ENCODE results near the gene SURF4. TPM values are rescaled to one million over a fixed set of nuclear protein-coding genes. Genes with fewer than 3 reads are reported as not detected.

Gene SURF4
- total and polyA plus RNA-seq, 4 donors = 142 to 386 (median 217) TPM

- H3K27ac ChIP-seq (ENCODE audit: low read depth in 1 of 2, low read length in 2 of 2) = peak overlapping the region; percentile 81 to 85
Measured at GRCh38 chr9:133348718-133349573, 26.9 kb downstream of the SURF4 start.

GRCh38 chr9:133347985-133348717 is 27.7 kb downstream of the SURF4 start, which contains the start of the genes MED22 and RPL7A:
TSS of gene MED22 (minus strand) at chr9:133348131. CDS start at chr9:133346662, 1,469 bp downstream.
TSS of gene RPL7A (plus strand) at chr9:133348218. CDS start at chr9:133348244, 26 bp downstream.
- H3K4me1 ChIP-seq (ENCODE audit: control insufficient read depth in 4 of 4, insufficient read depth in 4 of 4, low read length in 3 of 4) = peaks cover 4 to 25% (median 13%) of the 10 kb centered on the region in 4 donors
- H3K27ac ChIP-seq (ENCODE audit: low read depth in 1 of 2, low read length in 2 of 2) = peak within 1 kb of the TSS; percentile 81 to 85
- under 1% methylated on average over 64 of the region's 64 CpGs for WGBS
- peak; percentile 86 for TF ChIP-seq REST (IDR thresholded peaks at IDR 0.05)
- TF ChIP-seq GABPA (IDR thresholded peaks at IDR 0.05 in 1 of 2, conservative IDR thresholded peaks at IDR 0.05 in 1 of 2) = peak in 1 of 2 donors; percentile 88
- no peak for TF ChIP-seq EGR1 (IDR thresholded peaks at IDR 0.05; ENCODE audit: low read depth in 2 of 2)
- TF ChIP-seq RAD21 (IDR thresholded peaks at IDR 0.05) = peak in 1 of 2 donors; percentile 27
- peak; percentile 3 for TF ChIP-seq SP1 (IDR thresholded peaks at IDR 0.05)
- TF ChIP-seq JUND (IDR thresholded peaks at IDR 0.05) = no peak
- TF ChIP-seq, protein P1, sequence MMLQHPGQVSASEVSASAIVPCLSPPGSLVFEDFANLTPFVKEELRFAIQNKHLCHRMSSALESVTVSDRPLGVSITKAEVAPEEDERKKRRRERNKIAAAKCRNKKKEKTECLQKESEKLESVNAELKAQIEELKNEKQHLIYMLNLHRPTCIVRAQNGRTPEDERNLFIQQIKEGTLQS (IDR thresholded peaks at IDR 0.05) = peak; percentile 29
- no peak for TF ChIP-seq HNF4A (conservative IDR thresholded peaks at IDR 0.05)
- TF ChIP-seq HNF4G (IDR thresholded peaks at IDR 0.05) = no peak
- peak; percentile 97 for TF ChIP-seq YY1 (IDR thresholded peaks at IDR 0.05)
- TF ChIP-seq FOXA1 (IDR thresholded peaks at IDR 0.05) = no peak
- peak; percentile 99 for TF ChIP-seq TAF1 (conservative IDR thresholded peaks at IDR 0.05)
- TF ChIP-seq CTCF (IDR thresholded peaks at IDR 0.05; ENCODE audit: low read depth, low read length, missing input control) = no peak
- TF ChIP-seq MAX (IDR thresholded peaks at IDR 0.05) = peak; percentile 94

More at GRCh38 chr9:133348718-133349573, 26.9 kb downstream of the SURF4 start:
- peak overlapping the region; percentile 79 to 95 for H3K9ac ChIP-seq (ENCODE audit: low read depth in 1 of 2, low read length in 2 of 2)
- no peaks in the 10 kb centered on the region for H3K9me3 ChIP-seq (ENCODE audit: control insufficient read depth in 4 of 4, low read length in 3 of 4)
- H3K36me3 ChIP-seq (ENCODE audit: control insufficient read depth in 4 of 4, insufficient read depth in 3 of 4, low read depth in 1 of 4, low read length in 3 of 4) = peaks cover 6 to 53% (median 26%) of the 10 kb centered on the region in 4 donors
- H3K27me3 ChIP-seq (ENCODE audit: control insufficient read depth in 4 of 4, insufficient read depth in 4 of 4, low read length in 3 of 4) = no peaks in the 10 kb centered on the region
- H3K4me1 ChIP-seq (ENCODE audit: control insufficient read depth in 4 of 4, insufficient read depth in 4 of 4, low read length in 3 of 4) = peaks cover 4 to 25% (median 13%) of the 10 kb centered on the region in 4 donors
- 19% methylated on average over 25 of the region's 25 CpGs for WGBS
- DNase-seq (ENCODE audit: low spot score) = no peak
- H3K4me3 ChIP-seq (ENCODE audit: low read depth in 1 of 3, low read length in 3 of 3) = peak overlapping the region; percentile 72 to 91 (median 85)
- TF ChIP-seq HNF4A (conservative IDR thresholded peaks at IDR 0.05) (no peak), CTCF (IDR thresholded peaks at IDR 0.05; ENCODE audit: low read depth, low read length, missing input control) (no peak), GABPA (IDR thresholded peaks at IDR 0.05 in 1 of 2, conservative IDR thresholded peaks at IDR 0.05 in 1 of 2) (no peak), MAX (IDR thresholded peaks at IDR 0.05) (no peak)

More at GRCh38 chr9:133347985-133348717, 27.7 kb downstream of the SURF4 start, which contains the start of the genes MED22 and RPL7A:
- Histone ChIP-seq H3K27me3 (ENCODE audit: control insufficient read depth in 4 of 4, insufficient read depth in 4 of 4, low read length in 3 of 4) (no peaks in the 10 kb centered on the region), H3K36me3 (ENCODE audit: control insufficient read depth in 4 of 4, insufficient read depth in 3 of 4, low read depth in 1 of 4, low read length in 3 of 4) (peaks cover 6 to 56% (median 30%) of the 10 kb centered on the region in 4 donors), H3K9ac (ENCODE audit: low read depth in 1 of 2, low read length in 2 of 2) (peak within 1 kb of the TSS; percentile 79 to 95), H3K4me3 (ENCODE audit: low read depth in 1 of 3, low read length in 3 of 3) (peak within 1 kb of the TSS; percentile 72 to 91 (median 85)), H3K9me3 (ENCODE audit: control insufficient read depth in 4 of 4, low read length in 3 of 4) (no peaks in the 10 kb centered on the region)
- peak; percentile 92 for DNase-seq (ENCODE audit: low spot score)
